Pancreas (tissue), 10 donors: ENCODE measurements around the gene CYB5R4. TPM values are rescaled to one million over a fixed set of nuclear protein-coding genes. Genes with fewer than 3 reads are reported as not detected.
A peak's percentile ranks its signal among the peaks of the same experiment; 100 is the strongest.

ENCODE experiments used
- ATAC-seq, 4 donors: fragments of 200-7000 bp; cut with Tn5 transposase; one replicate each; pipeline versions ENCODE4 v1.8.0 to v1.9.1; 2020; ENCODE audit warnings: mild to moderate bottlenecking in 4 of 4, moderate library complexity in 4 of 4
- DNase-seq, 6 donors: peaks; one replicate each; pipeline ENCODE4 v3.0.0-alpha.2; 2020
- FAIRE-seq: peaks from 2 replicates; lab custom pipeline; 2012; peaks lifted over from hg19 to GRCh38; lab: Jason Lieb, UNC
- H3K27ac ChIP-seq, 4 donors: fragments of 200-600 bp; sonication (generic); 1 replicate in 3 of 4; 2 replicates in 1 of 4; pipeline versions ENCODE4 v1.5.0 to v1.8.0; 2020
- H3K27me3 ChIP-seq, 4 donors: fragments of 200-600 bp; one replicate each; pipeline ENCODE4 v1.8.0; 2021
- H3K36me3 ChIP-seq, 3 donors: fragments of 200-600 bp; sonication (generic) in 1 of 3; one replicate each; pipeline versions ENCODE4 v1.5.0 to v1.8.0; 2020 to 2021
- H3K4me1 ChIP-seq, 3 donors: fragments of 200-600 bp; one replicate each; pipeline ENCODE4 v1.8.0; 2021
- H3K4me3 ChIP-seq, 4 donors: fragments of 200-600 bp; sonication (generic) in 2 of 4; one replicate each; pipeline versions ENCODE4 v1.5.0 to v1.8.0; 2020 to 2021
- H3K9me3 ChIP-seq, 4 donors: fragments of 200-600 bp; one replicate each; pipeline ENCODE4 v1.8.0; 2021
- CTCF ChIP-seq, 4 donors: fragments of 200-600 bp; sonication (generic) in 3 of 4; IDR thresholded peaks; one replicate each; pipeline versions ENCODE4 v1.5.0 to v1.8.0; 2021; ENCODE audit warnings: antibody characterized with exemption in 4 of 4
- WGBS, 2 donors: extraction: QIAGEN DNeasy Blood & Tissue Kit; methylation state at CpG; one replicate each; pipeline ENCODE4 v1.1.7; 2013; 5-methylcytosine and 5-hydroxymethylcytosine counted together
- intact Hi-C, 3 donors: fragments of 100-400 bp; cut with DNase I; formaldehyde crosslinking; loops; one replicate each; pipeline versions ENCODE4 v1.11.1 to v1.14.2; 2022
- polyA plus RNA-seq, 2 donors: library from polyadenylated mRNA; stranded (reverse); fragments of 200-250 nt; gene quantifications; one replicate each; pipeline ENCODE4 v1.2.3, GENCODE V29; 2013
- total RNA-seq, 6 donors: library from RNA; stranded (reverse); fragmentation: NEBNext Ultra II Directional in 4 of 6; extraction: Animal tissue kit (Norgen Biotek cat#: 25700) in 4 of 6; gene quantifications; one replicate each; pipeline versions ENCODE4 v1.2.1 to v1.2.4, GENCODE V29; 2021 to 2023
- donor health status: healthy with polysubstance abuse.
- donor health status: DM: no; HTN: no; CAD: no; lungs with moderate emphysema.
- donor health status: DM: no; HTN: no; CAD: no.
- donor health status: control.
- donor health status: control.
- donor health status: Bipolar disorder and iron deficiency.
- donor health status: DM: yes; HTN: yes; CAD: no.
- donor health status: DM: no; HTN: no; CAD: no.
- donor health status: DM: no; HTN: no; CAD: no.
- donor health status: DM: yes; HTN: yes; CAD: no.

Gene CYB5R4
- total and polyA plus RNA-seq, 8 donors: 1.1 to 10.1 (median 5.4) TPM

DNA sequence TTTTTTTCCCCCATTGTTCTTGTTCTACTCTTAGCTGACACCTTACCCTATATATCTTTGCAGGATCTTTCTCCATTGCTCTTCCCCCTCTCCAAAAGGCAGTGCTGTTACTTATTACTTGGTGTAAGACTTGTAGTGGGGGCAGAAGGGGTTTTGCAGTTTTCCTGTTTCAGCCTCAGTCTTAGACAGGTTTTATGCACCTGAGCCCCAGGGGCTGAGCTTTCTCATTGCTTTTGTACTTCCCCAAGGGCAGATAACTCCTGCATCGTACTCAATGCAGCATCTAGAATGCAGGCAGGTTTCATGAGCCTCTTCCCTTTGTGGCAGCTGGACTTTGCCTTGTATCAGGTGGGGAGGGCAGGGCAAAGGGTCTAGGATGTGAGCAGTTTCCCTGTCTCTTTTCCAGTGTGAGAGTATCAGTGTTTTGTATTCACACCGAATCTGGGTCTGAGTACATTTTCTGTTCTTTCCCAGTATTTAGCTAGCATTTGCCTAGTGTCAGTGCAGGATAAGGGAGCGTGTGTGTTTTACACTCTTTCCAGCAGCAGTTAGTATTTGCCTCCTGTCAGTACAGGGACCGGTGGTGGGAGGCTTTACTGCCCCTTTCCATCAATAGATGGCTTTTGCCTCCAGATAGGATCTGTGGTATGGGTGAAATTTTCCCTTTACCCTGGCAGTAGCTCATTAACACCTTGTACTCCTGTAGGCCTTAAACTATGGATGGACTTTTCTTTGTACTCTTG lies 19.6 kb downstream of the CYB5R4 start:
- no peak overlapping the region for H3K27ac ChIP-seq
- H3K4me1 ChIP-seq: no peaks in the 10 kb centered on the region
- no peaks in the 10 kb centered on the region for H3K9me3 ChIP-seq
- DNase-seq (no peak), ATAC-seq (peak in 1 of 4 donors; percentile 18), FAIRE-seq (no peak)
- no peaks in the 10 kb centered on the region for H3K27me3 ChIP-seq
- no peaks in the 10 kb centered on the region for H3K36me3 ChIP-seq
- H3K4me3 ChIP-seq: no peak overlapping the region
- WGBS, 2 donors: 47 to 51% methylated on average over 4 of the region's 4 CpGs
- intact Hi-C loops: no loop called here
- TF ChIP-seq CTCF (IDR thresholded peaks at IDR 0.05): no peak

- no peaks in the 10 kb centered on the region for H3K36me3 ChIP-seq
- intact Hi-C loops: loop anchor here in 2 of 3 donors (10.0 kb wide), 2 partner anchors 335 to 345 kb away; partner anchors contain the start of gene CEP162 (in 1 of the 2)
- WGBS, 2 donors: 83 to 89% methylated on average over 4 of the region's 4 CpGs
- H3K9me3 ChIP-seq: no peaks in the 10 kb centered on the region
- no peak for FAIRE-seq
- no peak for TF ChIP-seq CTCF (IDR thresholded peaks at IDR 0.05)
- no peak for ATAC-seq
- H3K4me3 ChIP-seq: no peak overlapping the region
- DNase-seq: no peak
- H3K27ac ChIP-seq: no peak overlapping the region
- H3K27me3 ChIP-seq: no peaks in the 10 kb centered on the region
- H3K4me1 ChIP-seq: peaks cover 0 to 3% (median 0%) of the 10 kb centered on the region in 3 donors
Observed at GRCh38 chr6:83879746-83880145, 20.3 kb downstream of the CYB5R4 start.

DNA sequence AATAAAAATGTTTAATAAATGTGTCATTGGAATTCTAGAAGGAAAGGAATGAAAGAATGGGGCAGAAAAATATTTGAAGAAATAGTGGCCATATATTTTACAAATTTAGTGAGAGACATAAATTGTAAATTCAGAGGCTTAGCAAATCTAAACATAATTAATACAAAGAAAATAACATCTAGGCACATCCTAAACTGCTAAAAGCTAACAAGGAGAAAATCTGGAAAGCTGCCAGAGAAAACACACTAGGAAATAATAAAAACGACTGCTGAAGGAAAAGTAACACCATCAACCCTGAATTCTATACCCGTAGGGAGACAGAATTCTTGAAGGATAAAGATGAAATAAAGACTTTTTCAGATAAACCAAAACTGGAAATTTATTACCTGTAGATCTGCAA lies 23.8 kb downstream of the CYB5R4 start:
- no peak for DNase-seq
- FAIRE-seq: no peak
- Histone ChIP-seq H3K36me3 (no peaks in the 10 kb centered on the region), H3K27me3 (no peaks in the 10 kb centered on the region), H3K4me1 (peaks cover 0 to 5% (median 0%) of the 10 kb centered on the region in 3 donors), H3K27ac (no peak overlapping the region), H3K4me3 (no peak overlapping the region), H3K9me3 (no peaks in the 10 kb centered on the region)
- intact Hi-C loops: loop anchor here in 2 of 3 donors (10.0 kb wide), 2 partner anchors 332 to 342 kb away; partner anchors contain the start of gene CEP162 (in 1 of the 2)
- no peak for ATAC-seq
- no peak for TF ChIP-seq CTCF (IDR thresholded peaks at IDR 0.05)
- WGBS, 2 donors: 24 to 37% methylated on average over 2 of the region's 2 CpGs

GRCh38 chr6:83884523-83884922 lies 25.0 kb downstream of the CYB5R4 start:
- no peaks in the 10 kb centered on the region for H3K36me3 ChIP-seq
- WGBS, 2 donors: 6% methylated on average over 4 of the region's 4 CpGs
- H3K27ac ChIP-seq: no peak overlapping the region
- peak; percentile 64 to 89 (median 84) for ATAC-seq
- H3K4me3 ChIP-seq: no peak overlapping the region
- H3K27me3 ChIP-seq: no peaks in the 10 kb centered on the region
- peak; percentile 96 for FAIRE-seq
- peaks cover 0 to 5% (median 0%) of the 10 kb centered on the region in 3 donors for H3K4me1 ChIP-seq
- TF ChIP-seq CTCF (IDR thresholded peaks at IDR 0.05): peak; percentile 10 to 61 (median 34)
- no peak for DNase-seq
- no peaks in the 10 kb centered on the region for H3K9me3 ChIP-seq
- intact Hi-C loops: loop anchor here in 2 of 3 donors (10.0 kb wide), 2 partner anchors 330 to 340 kb away; partner anchors contain the start of gene CEP162 (in 1 of the 2)

DNA sequence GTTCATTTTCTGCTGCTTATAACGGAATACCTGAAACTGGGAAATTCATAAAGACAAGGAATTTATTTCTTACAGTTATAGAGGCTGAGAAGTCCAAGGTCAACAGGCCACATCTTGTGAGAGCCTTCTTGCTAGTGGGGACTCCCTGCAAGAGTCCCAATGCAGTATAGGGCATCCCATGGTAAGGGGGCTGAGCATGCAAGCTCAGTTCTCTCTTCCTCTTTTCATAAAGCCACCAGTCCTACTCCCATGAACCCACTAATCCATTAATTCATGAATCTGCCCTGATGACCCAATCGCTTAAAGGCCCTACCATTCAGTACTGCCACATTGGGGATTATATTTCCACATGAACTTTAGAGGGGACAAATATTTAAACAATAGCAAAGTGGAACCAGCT lies 26.5 kb downstream of the CYB5R4 start:
- Histone ChIP-seq H3K36me3 (no peaks in the 10 kb centered on the region), H3K27ac (no peak overlapping the region), H3K4me1 (peaks cover 0 to 5% (median 0%) of the 10 kb centered on the region in 3 donors), H3K4me3 (no peak overlapping the region), H3K9me3 (no peaks in the 10 kb centered on the region), H3K27me3 (no peaks in the 10 kb centered on the region)
- no peak for TF ChIP-seq CTCF (IDR thresholded peaks at IDR 0.05)
- FAIRE-seq: no peak
- ATAC-seq: no peak
- no peak for DNase-seq
- WGBS, 2 donors: 94 to 99% methylated on average over 2 of the region's 2 CpGs
- intact Hi-C loops: loop anchor here in 2 of 3 donors (10.0 kb wide), 2 partner anchors 329 to 339 kb away; partner anchors contain the start of gene CEP162 (in 1 of the 2)
